ENCODE results near the gene COX6A1. TPM values are rescaled to one million over a fixed set of nuclear protein-coding genes. Genes with fewer than 3 reads are reported as not detected.

COX6A1 gene
- total RNA-seq: 807 and 1,167 TPM in 2 replicates

GRCh38 chr12:120437735-120438494, at the start of gene COX6A1:
TSS of gene COX6A1 (plus strand) at chr12:120438113. CDS start at chr12:120438127, 14 bp downstream.

GRCh38 chr12:120445911-120446843, 8.3 kb downstream of the COX6A1 start, which contains the start of the genes GATC and TRIAP1:
TSS of gene GATC (plus strand) at chr12:120446444. CDS start at chr12:120446481, 37 bp downstream.
TSS of gene TRIAP1 (minus strand) at chr12:120446384. CDS start at chr12:120446372, 12 bp downstream.

GRCh38 chr12:120469450-120470149, 31.7 kb downstream of the COX6A1 start, which contains the start of gene SRSF9:
TSS of gene SRSF9 (minus strand) at chr12:120469748. CDS start at chr12:120469609, 139 bp downstream.

Other genes with a start within 250 kb of the COX6A1 start
- 61.8 and 146 TPM in 2 replicates for gene GCN1, start 243.4 kb upstream of the COX6A1 start, total RNA-seq
- 4,560 and 6,015 TPM in 2 replicates for gene RPLP0, start 237.0 kb upstream of the COX6A1 start, total RNA-seq
- 34.9 and 42.8 TPM in 2 replicates for gene PXN, start 172.4 kb upstream of the COX6A1 start, total RNA-seq
- gene RNU4-2, start 146.2 kb upstream of the COX6A1 start, total RNA-seq: under 0.01 TPM in 1 of 2 replicates, not detected in the other
- gene RNU4-1, start 144.9 kb upstream of the COX6A1 start, total RNA-seq: under 0.01 TPM in 2 replicates
- gene SIRT4, start 135.8 kb upstream of the COX6A1 start, total RNA-seq: 0.96 and 3.2 TPM in 2 replicates
- not detected in 2 replicates for gene PLA2G1B, start 110.3 kb upstream of the COX6A1 start, total RNA-seq
- not detected in 2 replicates for gene MSI1, start 68.9 kb upstream of the COX6A1 start, total RNA-seq
- gene TRIAP1, start 8.3 kb downstream of the COX6A1 start, total RNA-seq: 18.8 and 36.0 TPM in 2 replicates
- 19.8 and 32.2 TPM in 2 replicates for gene GATC, start 8.3 kb downstream of the COX6A1 start, total RNA-seq
- gene SRSF9, start 31.6 kb downstream of the COX6A1 start, total RNA-seq: 163 and 276 TPM in 2 replicates
- gene DYNLL1, start 58.0 kb downstream of the COX6A1 start, total RNA-seq: 118 and 186 TPM in 2 replicates
- gene COQ5, start 91.0 kb downstream of the COX6A1 start, total RNA-seq: 24.3 and 28.6 TPM in 2 replicates
- 101 and 161 TPM in 2 replicates for gene RNF10, start 96.2 kb downstream of the COX6A1 start, total RNA-seq
- 38.2 and 44.8 TPM in 2 replicates for gene POP5, start 143.3 kb downstream of the COX6A1 start, total RNA-seq
- gene CABP1, start 202.5 kb downstream of the COX6A1 start, total RNA-seq: not detected in 2 replicates
- gene MLEC, start 249.0 kb downstream of the COX6A1 start, total RNA-seq: 51.6 and 76.6 TPM in 2 replicates